C4-2B (cell line): ENCODE data around the gene CD247.

Source experiments
- CTCF ChIP-seq: fragments of 450-650 bp; conservative IDR thresholded peaks from 2 replicates; pipeline ENCODE4 v1.5.1; 2017; ENCODE audit warnings: mild to moderate bottlenecking
- ZFX ChIP-seq: fragments of 450-650 bp; IDR thresholded peaks from 2 replicates; pipeline ENCODE4 v1.6.1; 2017

GRCh38 chr1:167526667-167527383 is 8.5 kb upstream of the CD247 start:
- TF ChIP-seq CTCF (no peak), ZFX (no peak)
